RWPE1 (cell line): ENCODE results near the gene CALML5.
A peak's percentile ranks its signal among the peaks of the same experiment; 100 is the strongest.

ENCODE experiments used
- CTCF ChIA-PET: fragments of 350-600 bp; sonication (Branson Sonifier 250); formaldehyde crosslinking; extraction: SDS; loops from one replicate; lab custom pipeline; 2021; lab: Yijun Ruan, JAX
- POLR2A ChIA-PET: fragments of 400-600 bp; formaldehyde crosslinking; extraction: SDS; loops from one replicate; lab custom pipeline; 2020; ENCODE audit warnings: antibody characterized with exemption; ENCODE audit not compliant: low non-redundant PET; lab: Yijun Ruan, JAX
- DNase-seq: peaks from one replicate; pipeline ENCODE4 v3.0.0; 2012; ENCODE audit warnings: low spot score
- H3K27ac ChIP-seq: fragments of 450-650 bp; 2 replicates; pipeline ENCODE4 v1.5.1; 2017
- CTCF ChIP-seq: fragments of 450-650 bp; conservative IDR thresholded peaks from 2 replicates; pipeline ENCODE4 v1.5.1; 2017; ENCODE audit warnings: low read depth, mild to moderate bottlenecking

The CALML5 gene

GRCh38 chr10:5522913-5523560 lies 23.7 kb upstream of the CALML5 start:
- POLR2A ChIA-PET = interaction anchor here (0.9 kb wide), 1 partner anchor 19 kb away, joined by 3 read pairs; no protein-coding TSS in a partner anchor

GRCh38 chr10:5519054-5519453 lies 19.7 kb upstream of the CALML5 start:
- no peak for TF ChIP-seq CTCF
- no peak overlapping the region for H3K27ac ChIP-seq
- ChIA-PET CTCF (interaction anchor here (1.5 kb wide), 1 partner anchor 104 kb away, joined by 4 read pairs; no protein-coding TSS in a partner anchor), POLR2A (interaction anchor here (0.6 kb wide), 1 partner anchor 109 kb away, joined by 3 read pairs; no protein-coding TSS in a partner anchor)
- no peak for DNase-seq

More at GRCh38 chr10:5522913-5523560, 23.7 kb upstream of the CALML5 start:
- TF ChIP-seq CTCF = no peak
- H3K27ac ChIP-seq = peak overlapping the region; percentile 11; the same call in 1 of the 2 replicates
- CTCF ChIA-PET = no interaction called here
- no peak for DNase-seq

GRCh38 chr10:5518143-5518542 lies 18.8 kb upstream of the CALML5 start:
- no peak for DNase-seq
- TF ChIP-seq CTCF = no peak
- no peak overlapping the region for H3K27ac ChIP-seq
- ChIA-PET POLR2A (interaction anchor here (0.5 kb wide), 1 partner anchor 22 kb away, joined by 4 read pairs; no protein-coding TSS in a partner anchor), CTCF (interaction anchor here (1.5 kb wide), 1 partner anchor 105 kb away, joined by 4 read pairs; no protein-coding TSS in a partner anchor)

- TF ChIP-seq CTCF = no peak
- POLR2A ChIA-PET = no interaction called here
- no peak for DNase-seq
- CTCF ChIA-PET = interaction anchor here (1.5 kb wide), 1 partner anchor 106 kb away, joined by 4 read pairs; no protein-coding TSS in a partner anchor
- H3K27ac ChIP-seq = no peak overlapping the region
Measured at GRCh38 chr10:5517546-5517945, 18.2 kb upstream of the CALML5 start.

GRCh38 chr10:5515948-5516761 lies 16.8 kb upstream of the CALML5 start:
- no peak for TF ChIP-seq CTCF
- DNase-seq = no peak
- H3K27ac ChIP-seq = no peak overlapping the region
- ChIA-PET POLR2A (no interaction called here), CTCF (interaction anchor here (0.5 to 0.8 kb wide), 2 partner anchors 12 to 107 kb away, joined by 3 to 4 read pairs; no protein-coding TSS in a partner anchor)

GRCh38 chr10:5514226-5514850 lies 15.0 kb upstream of the CALML5 start:
- POLR2A ChIA-PET = no interaction called here

More at GRCh38 chr10:5514226-5514850, 15.0 kb upstream of the CALML5 start:
- TF ChIP-seq CTCF = no peak
- CTCF ChIA-PET = interaction anchor here (0.7 kb wide), 1 partner anchor 1058 kb away, joined by 6 read pairs; no protein-coding TSS in a partner anchor
- H3K27ac ChIP-seq = no peak overlapping the region
- no peak for DNase-seq
